HUDEP-2 (cell line): ENCODE data around the gene SLAMF7.

Experiments used
- DNase-seq, 76 experiments: peaks; one replicate each; lab custom pipeline; 2025; ENCODE audit not compliant: unreplicated experiment in 76 of 76; lab: John Stamatoyannopoulos, UW

SLAMF7 gene

GRCh38 chr1:160744199-160744851 lies 5.3 kb downstream of the SLAMF7 start:
- DNase-seq = no peak

- no peak for DNase-seq
Observed at GRCh38 chr1:160744852-160745520, 5.9 kb downstream of the SLAMF7 start.

DNA sequence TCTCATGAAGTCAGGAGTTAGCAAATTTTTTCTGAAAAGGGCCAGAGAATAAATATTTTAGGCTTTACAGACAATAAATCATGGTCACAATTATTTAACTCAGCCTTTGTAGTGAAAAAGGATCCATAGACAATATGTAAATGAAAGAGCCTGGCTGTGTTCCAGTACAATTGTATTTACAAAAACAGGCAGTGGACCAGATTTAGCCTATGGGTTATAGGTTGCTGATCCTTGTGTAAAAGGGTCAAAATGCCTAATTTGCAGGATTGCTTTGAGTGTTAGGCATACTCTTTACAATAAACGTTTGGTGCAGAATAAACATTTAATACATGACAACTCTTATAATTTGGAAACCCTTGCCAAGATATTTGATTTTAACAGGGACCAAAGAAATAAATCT lies 6.5 kb downstream of the SLAMF7 start:
- DNase-seq = no peak

DNA sequence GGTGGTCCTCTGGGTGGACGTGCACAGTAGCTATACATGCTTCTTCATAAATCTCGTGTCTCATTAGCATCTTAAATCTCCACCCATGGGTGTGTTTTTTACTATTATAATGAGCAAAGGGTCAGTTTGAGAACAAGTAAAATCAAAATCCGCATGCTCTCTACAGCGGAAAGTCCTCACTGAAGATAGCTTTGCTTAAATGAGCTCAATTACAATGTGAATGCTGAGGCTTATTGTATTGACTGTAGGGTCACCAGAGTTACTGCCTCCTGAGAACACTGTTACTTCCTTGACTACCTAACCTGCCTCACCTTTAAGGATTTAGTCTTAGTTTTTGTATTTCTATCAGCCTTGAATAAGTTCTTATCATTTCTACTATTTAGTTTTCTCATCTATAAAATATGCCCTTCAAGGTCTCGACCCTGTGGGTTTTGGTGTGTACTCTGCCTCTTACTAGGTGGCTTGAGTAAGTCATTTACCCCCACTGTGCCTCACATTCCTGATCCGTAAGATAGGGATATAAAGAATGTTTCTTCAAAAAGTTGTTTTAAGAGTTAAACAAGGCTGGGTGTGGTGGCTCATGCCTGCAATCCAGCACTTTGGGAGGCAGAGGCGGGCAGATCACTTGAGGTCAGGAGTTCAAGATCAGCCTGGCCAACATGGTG lies 7.9 kb downstream of the SLAMF7 start:
- DNase-seq = no peak

- no peak for DNase-seq
Observed at GRCh38 chr1:160747717-160748116, 8.7 kb downstream of the SLAMF7 start.

DNA sequence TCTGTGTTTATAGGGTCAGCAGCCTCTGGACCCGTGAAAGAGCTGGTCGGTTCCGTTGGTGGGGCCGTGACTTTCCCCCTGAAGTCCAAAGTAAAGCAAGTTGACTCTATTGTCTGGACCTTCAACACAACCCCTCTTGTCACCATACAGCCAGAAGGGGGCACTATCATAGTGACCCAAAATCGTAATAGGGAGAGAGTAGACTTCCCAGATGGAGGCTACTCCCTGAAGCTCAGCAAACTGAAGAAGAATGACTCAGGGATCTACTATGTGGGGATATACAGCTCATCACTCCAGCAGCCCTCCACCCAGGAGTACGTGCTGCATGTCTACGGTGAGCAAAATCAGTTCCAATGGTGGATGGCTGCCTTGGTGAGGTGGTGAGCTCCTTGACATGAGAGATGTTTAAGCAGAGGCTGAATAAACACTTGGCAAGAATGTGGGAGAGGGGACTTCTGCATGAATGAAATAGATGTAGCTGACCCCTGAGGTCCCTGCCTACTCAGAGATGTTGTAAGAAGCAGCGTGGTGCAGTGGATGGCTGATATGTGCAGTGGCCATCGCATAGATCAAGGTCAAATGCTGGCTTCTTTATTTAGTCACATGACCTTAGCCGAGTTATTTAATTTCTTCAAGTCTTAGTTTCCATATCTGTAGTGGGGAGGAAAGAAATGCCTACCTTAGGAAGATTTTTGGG lies 9.3 kb downstream of the SLAMF7 start:
- DNase-seq = peak in 2 of 76 experiments; percentile 3 to 5

GRCh38 chr1:160748878-160749269 lies 9.8 kb downstream of the SLAMF7 start:
- DNase-seq = no peak

- DNase-seq = no peak
Observed at GRCh38 chr1:160750608-160751007, 11.6 kb downstream of the SLAMF7 start.

- DNase-seq = no peak
Observed at GRCh38 chr1:160752406-160752805, 13.4 kb downstream of the SLAMF7 start.

DNA sequence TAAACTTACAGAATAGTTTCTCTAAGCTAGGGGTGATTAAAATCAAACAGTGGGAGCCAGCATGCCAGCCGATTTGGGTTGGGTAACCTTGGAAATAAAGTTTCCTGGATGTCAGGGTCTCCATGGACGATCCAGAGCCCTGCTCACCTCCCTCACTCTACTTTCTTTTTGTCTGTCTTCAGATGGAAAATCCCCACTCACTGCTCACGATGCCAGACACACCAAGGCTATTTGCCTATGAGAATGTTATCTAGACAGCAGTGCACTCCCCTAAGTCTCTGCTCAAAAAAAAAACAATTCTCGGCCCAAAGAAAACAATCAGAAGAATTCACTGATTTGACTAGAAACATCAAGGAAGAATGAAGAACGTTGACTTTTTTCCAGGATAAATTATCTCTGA lies 13.9 kb downstream of the SLAMF7 start:
- no peak for DNase-seq

- no peak for DNase-seq
Observed at GRCh38 chr1:160753594-160753993, 14.5 kb downstream of the SLAMF7 start.

- no peak for DNase-seq
Observed at GRCh38 chr1:160755461-160755860, 16.4 kb downstream of the SLAMF7 start.

DNA sequence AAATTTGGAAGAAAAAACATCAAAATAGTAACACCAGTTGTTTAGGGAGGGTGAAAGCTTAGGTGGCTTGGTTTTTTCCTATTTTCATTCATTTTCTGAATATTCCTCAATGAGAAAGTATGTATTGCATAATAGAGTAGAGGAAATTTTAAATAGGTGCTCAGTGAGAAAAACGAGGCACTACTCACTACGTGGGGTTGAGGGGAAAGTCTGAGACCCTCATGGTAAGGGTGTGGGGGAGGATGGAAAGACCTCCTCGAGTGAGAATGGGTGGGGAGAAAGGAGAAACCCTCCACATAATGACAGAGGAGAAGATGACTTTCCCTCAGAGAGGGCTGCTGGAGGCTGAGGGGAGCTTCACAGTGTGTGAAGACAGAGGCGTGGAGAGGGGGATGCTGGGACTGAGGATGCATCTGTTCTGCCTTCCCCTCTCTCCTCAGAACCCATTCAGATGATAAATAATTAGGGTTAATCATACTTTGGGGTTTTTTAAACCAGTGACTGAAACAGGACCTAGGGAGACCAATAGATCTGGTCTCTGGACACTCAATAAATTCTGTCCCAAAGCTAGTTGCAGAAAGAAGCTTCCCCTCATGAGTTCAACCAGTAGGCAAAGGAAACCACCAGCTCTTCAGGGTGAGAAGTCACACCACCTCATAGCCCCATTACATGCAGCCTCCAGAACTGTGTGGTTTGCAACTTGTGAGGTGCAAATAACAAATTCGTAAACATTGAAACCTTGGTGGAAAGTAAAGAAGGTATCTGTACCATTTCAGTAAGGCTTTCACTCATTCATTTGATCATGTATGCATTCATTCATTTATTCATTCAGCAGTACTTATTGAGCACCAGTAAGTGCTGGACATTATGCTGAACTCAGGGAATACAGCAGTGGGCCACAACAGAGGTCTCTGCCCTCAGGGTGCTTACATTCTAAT lies 17.1 kb downstream of the SLAMF7 start:
- DNase-seq = no peak

GRCh38 chr1:160756849-160757201 lies 17.8 kb downstream of the SLAMF7 start:
- DNase-seq = no peak

DNA sequence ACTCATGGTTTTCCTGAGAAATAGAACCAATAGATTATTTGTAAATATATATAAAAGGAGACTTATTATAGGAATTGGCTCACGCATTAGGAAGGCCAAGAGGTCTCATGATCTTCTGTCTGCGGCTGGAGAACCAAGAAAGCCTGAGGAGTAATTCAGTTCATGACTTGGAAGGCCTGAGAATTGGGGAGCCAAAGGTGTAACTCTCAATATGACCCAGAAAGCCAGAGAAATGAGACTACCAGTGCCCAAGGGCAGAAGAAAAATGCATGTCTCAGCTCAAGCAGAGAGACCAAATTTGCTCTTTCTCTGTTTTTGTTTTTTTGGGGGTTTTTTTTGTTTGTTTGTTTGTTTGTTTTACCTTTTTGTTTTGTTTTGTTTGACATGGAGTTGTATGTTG lies 19.5 kb downstream of the SLAMF7 start:
- DNase-seq = no peak

GRCh38 chr1:160759740-160760139 lies 20.7 kb downstream of the SLAMF7 start:
- no peak for DNase-seq

DNA sequence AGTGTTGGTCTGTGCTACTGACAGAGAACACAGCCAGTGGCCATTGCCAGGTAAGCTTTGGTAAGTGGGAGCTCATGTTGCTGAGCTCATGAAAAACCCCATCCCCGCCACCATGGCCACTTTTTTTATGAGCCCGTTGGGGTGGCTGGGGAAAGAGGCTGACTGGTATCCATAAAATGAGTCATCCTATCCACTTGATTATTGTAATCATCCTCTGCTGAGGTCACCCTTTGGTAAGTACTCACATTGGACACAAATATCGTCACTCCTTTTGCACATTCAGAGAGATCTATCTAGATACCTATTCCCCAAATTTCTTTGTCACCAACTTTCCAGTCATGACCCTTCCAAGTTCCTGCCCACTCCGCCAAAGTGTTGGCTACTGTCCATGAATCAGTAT lies 22.0 kb downstream of the SLAMF7 start:
- no peak for DNase-seq

DNA sequence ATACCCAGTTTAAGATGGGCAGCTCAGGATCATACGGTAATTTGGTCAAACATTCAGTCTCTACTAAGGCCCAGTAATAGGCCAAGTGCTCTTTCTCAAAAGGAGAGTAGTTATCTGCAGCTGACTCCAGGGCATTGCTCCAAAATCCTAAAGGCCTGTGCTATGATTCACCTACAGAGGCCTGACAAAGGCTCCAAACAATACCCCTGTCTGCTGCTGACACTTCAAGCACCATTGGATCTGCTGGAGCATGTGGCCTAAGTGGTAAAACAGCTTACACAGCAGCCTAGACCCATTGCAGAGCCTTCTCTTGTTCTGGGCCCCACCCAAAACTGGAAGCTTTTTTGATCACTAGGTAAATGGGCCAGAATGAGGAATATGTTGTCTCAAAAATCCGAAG lies 22.8 kb downstream of the SLAMF7 start:
- no peak for DNase-seq

GRCh38 chr1:160763993-160764392 lies 24.9 kb downstream of the SLAMF7 start:
- no peak for DNase-seq
